Colonic mucosa (tissue), 4 donors: Measurements from ENCODE around the gene RAD51B. TPM values are rescaled to one million over a fixed set of nuclear protein-coding genes. Genes with fewer than 3 reads are reported as not detected.
"Not testable (repeated sequence)": the region's sequence is repeated elsewhere in the genome, so short reads cannot be mapped to it uniquely, and the experiment has no call there.

Source experiments
- DNase-seq: peaks from one replicate; pipeline ENCODE4 v3.0.0-alpha.2; 2020
- H3K27ac ChIP-seq: fragments of 200-600 bp; one replicate; pipeline ENCODE4 v1.8.0; 2021
- H3K27me3 ChIP-seq: fragments of 200-600 bp; one replicate; pipeline ENCODE4 v1.8.0; 2021
- H3K36me3 ChIP-seq: fragments of 200-600 bp; one replicate; pipeline ENCODE4 v1.8.0; 2021
- H3K4me1 ChIP-seq: fragments of 200-600 bp; one replicate; pipeline ENCODE4 v1.8.0; 2021; ENCODE audit warnings: mild to moderate bottlenecking
- H3K4me3 ChIP-seq: fragments of 200-600 bp; one replicate; pipeline ENCODE4 v1.8.0; 2021
- H3K9ac ChIP-seq, 2 donors: one replicate each; pipeline ENCODE4 v1.7.0; 2013; ENCODE audit warnings: control low read depth in 2 of 2, low read depth in 2 of 2, low read length in 2 of 2
- H3K9me3 ChIP-seq: fragments of 200-600 bp; one replicate; pipeline ENCODE4 v1.8.0; 2021
- intact Hi-C: fragments of 100-400 bp; cut with DNase I; formaldehyde crosslinking; loops from one replicate; pipeline ENCODE4 v1.14.1; 2022
- total RNA-seq, 2 donors: library from RNA; stranded (reverse); fragmentation: NEBNext Ultra II Directional in 1 of 2; extraction: Animal tissue kit (Norgen Biotek cat#: 25700) in 1 of 2; gene quantifications; one replicate each; pipeline ENCODE4 v1.2.1, GENCODE V29; 2021
- TF ChIP-seq, protein P1 (sequence below): fragments of 200-600 bp; IDR thresholded peaks from one replicate; pipeline ENCODE4 v1.8.0; 2022; ENCODE audit warnings: antibody characterized with exemption, mild to moderate bottlenecking
- donor health status: healthy.
- donor health status: DM: no; HTN: no; CAD: no.
- donor health status: DM: no; HTN: no; CAD: no.

RAD51B gene
- total RNA-seq, 2 donors from 2014 or later = 12.7 to 22.0 TPM

DNA sequence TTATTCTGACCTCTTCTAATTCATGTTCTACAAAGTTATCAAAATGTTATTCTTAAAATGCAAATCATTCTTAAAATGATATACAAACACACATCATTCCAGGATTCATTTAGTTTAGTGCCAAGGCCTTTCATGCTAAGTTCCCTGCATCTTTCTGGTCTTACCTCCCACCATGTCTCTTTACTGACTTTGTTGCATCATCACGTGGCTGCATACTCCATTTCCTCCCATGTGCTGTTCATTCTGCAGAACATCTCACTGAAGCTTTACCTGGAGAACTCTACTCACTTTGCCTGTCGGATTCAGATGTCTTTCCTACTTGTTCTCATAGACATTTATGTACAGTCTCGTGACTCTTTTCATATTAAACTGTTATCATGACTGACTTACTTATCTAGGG, 278.1 kb downstream of the RAD51B start:
- Histone ChIP-seq H3K9ac (no peak overlapping the region), H3K4me1 (no peaks in the 10 kb centered on the region), H3K27me3 (no peaks in the 10 kb centered on the region), H3K27ac (no peak overlapping the region), H3K9me3 (no peaks in the 10 kb centered on the region), H3K36me3 (no peaks in the 10 kb centered on the region), H3K4me3 (no peak overlapping the region)
- intact Hi-C loops = no loop called here
- no peak for DNase-seq
- TF ChIP-seq, protein P1, sequence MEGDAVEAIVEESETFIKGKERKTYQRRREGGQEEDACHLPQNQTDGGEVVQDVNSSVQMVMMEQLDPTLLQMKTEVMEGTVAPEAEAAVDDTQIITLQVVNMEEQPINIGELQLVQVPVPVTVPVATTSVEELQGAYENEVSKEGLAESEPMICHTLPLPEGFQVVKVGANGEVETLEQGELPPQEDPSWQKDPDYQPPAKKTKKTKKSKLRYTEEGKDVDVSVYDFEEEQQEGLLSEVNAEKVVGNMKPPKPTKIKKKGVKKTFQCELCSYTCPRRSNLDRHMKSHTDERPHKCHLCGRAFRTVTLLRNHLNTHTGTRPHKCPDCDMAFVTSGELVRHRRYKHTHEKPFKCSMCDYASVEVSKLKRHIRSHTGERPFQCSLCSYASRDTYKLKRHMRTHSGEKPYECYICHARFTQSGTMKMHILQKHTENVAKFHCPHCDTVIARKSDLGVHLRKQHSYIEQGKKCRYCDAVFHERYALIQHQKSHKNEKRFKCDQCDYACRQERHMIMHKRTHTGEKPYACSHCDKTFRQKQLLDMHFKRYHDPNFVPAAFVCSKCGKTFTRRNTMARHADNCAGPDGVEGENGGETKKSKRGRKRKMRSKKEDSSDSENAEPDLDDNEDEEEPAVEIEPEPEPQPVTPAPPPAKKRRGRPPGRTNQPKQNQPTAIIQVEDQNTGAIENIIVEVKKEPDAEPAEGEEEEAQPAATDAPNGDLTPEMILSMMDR = no peak

DNA sequence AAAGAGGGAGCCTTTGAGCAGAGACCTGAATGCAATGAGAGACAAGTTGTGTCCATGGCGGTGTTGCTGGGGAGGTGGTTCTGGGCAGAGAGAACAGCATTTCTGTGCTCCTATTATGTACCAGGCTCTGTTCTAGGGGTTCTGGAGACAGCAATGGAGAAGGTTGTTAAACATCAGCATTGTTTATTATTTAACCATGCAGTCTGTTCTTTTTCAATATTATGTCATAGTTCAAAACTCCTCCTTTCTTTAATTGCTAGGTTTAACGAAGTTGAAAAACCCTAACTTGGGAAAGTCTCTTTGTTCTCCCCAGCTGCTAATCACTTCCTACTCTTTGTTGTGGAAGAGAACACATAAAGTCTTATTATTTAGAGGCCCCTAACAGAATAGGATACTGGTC, 279.3 kb downstream of the RAD51B start:
- intact Hi-C loops = no loop called here
- no peak overlapping the region for H3K9ac ChIP-seq
- no peaks in the 10 kb centered on the region for H3K27me3 ChIP-seq
- DNase-seq = no peak
- H3K4me1 ChIP-seq = no peaks in the 10 kb centered on the region
- H3K4me3 ChIP-seq = no peak overlapping the region
- TF ChIP-seq, protein P1 = no peak
- H3K27ac ChIP-seq = no peak overlapping the region
- H3K9me3 ChIP-seq = no peaks in the 10 kb centered on the region
- H3K36me3 ChIP-seq = no peaks in the 10 kb centered on the region

DNA sequence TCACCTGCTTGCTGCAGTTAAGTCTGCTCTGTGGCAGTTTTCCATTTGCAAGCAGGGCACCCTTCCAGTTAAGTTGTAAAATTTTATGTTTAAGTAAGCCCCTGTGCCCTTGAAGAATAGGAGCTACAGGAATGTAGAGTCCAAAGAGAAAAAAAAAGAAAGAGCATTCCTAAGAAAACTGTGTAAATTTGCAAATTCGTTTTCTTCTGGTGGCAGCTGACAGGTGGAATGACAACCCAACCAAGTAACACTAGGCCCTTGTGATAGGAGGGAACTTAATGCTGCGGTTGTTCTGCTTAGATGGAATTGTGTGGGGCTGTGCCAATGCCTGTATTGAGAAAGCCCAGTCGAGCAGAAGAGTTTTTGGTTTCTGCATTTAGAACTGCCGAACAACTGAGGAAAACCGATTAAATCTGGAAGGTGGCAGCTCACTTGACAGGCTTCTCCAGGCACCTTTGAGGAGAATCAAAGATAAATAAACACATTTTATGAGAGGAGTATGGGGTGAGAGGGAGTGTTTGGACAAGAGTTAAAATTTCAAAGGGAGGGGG, 280.0 kb downstream of the RAD51B start:
- Histone ChIP-seq H3K27ac (no peak overlapping the region), H3K9ac (no peak overlapping the region)

DNA sequence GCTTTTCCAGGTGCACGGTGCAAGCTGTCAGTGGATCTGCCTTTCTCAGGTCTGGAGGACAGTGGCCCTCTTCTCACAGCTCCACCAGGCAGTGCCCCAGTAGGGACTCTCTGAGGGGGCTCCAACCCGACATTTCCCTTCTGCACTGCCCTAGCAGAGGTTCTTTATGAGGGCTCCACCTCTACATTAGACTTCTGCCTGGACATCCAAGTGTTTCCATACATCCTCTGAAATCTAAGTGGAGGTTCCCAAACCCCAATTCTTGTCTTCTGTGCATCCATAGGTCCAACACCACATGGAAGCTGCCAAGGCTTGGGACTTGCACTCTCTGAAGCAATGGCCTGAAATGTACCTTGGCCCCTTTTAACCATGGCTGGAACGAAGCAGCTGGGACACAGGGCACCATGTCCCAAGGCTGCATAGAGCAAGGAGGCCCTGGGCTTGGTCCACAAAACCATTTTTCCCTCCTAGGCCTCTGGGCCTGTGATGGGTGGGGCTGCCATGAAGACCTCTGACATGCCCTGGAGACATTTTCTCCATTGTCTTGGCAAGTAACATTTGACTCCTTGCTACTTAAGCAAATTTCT, 282.2 kb downstream of the RAD51B start:
- H3K9me3 ChIP-seq, H3K4me3 ChIP-seq, H3K27me3 ChIP-seq, H3K9ac ChIP-seq, H3K27ac ChIP-seq, H3K36me3 ChIP-seq, DNase-seq, intact Hi-C loops, H3K4me1 ChIP-seq: not testable (repeated sequence)

More for the DNA sequence above, 280.0 kb downstream of the RAD51B start:
- no peak for DNase-seq
- no peaks in the 10 kb centered on the region for H3K36me3 ChIP-seq
- TF ChIP-seq, protein P1 = no peak
- H3K4me1 ChIP-seq = no peaks in the 10 kb centered on the region
- H3K9me3 ChIP-seq = no peaks in the 10 kb centered on the region
- H3K27me3 ChIP-seq = no peaks in the 10 kb centered on the region
- no peak overlapping the region for H3K4me3 ChIP-seq
- intact Hi-C loops = no loop called here

DNA sequence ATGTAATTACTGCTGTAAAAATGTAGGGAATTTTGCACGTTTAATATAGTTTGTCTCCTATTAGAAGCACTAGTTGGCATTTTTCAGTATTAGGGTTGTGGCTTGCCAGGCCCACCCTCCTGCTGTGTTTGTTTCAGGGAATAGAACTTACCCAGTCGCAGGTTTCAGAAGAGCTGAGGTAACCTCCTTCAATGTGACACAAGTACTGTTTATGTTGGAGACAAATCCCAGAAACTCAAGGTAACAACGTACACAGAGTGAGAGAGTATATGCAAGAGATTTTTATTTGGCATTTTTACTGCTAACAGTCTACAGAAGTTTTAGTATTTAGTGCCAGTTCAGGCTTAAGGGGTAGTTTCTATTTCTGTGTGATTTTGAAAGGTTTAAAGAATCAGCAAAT, 284.3 kb downstream of the RAD51B start:
- Histone ChIP-seq H3K9me3 (no peaks in the 10 kb centered on the region), H3K9ac (no peak overlapping the region), H3K36me3 (no peaks in the 10 kb centered on the region), H3K4me1 (no peaks in the 10 kb centered on the region), H3K4me3 (no peak overlapping the region), H3K27ac (no peak overlapping the region), H3K27me3 (no peaks in the 10 kb centered on the region)
- TF ChIP-seq, protein P1 = no peak
- DNase-seq = no peak
- intact Hi-C loops = no loop called here

DNA sequence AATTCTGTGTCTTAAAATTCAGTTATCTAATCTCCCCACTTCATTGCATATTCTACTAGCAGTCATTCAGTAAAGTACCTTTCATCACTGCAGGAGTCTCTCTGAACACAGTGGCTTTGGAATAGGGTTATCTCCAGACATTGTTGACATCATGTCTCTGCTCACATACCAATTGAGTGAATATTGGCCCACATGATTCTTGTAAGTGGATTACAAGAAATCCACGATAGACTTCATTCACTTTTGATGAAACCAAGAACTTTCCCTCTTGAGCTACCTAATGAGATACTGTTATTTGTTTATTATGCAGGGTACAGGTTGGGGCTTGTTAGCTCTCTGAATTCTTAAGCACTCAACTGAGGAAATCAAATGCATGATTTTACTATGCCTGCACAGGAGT, 284.9 kb downstream of the RAD51B start:
- H3K4me3 ChIP-seq = no peak overlapping the region
- no peak overlapping the region for H3K27ac ChIP-seq
- intact Hi-C loops = no loop called here
- H3K4me1 ChIP-seq = no peaks in the 10 kb centered on the region
- H3K9me3 ChIP-seq = no peaks in the 10 kb centered on the region
- TF ChIP-seq, protein P1 = no peak
- H3K27me3 ChIP-seq = no peaks in the 10 kb centered on the region
- no peak for DNase-seq
- H3K9ac ChIP-seq = no peak overlapping the region
- H3K36me3 ChIP-seq = no peaks in the 10 kb centered on the region
